Measurements from ENCODE around the gene SLC25A44.
A peak's percentile ranks its signal among the peaks of the same experiment; 100 is the strongest.

The SLC25A44 gene

GRCh38 chr1:156152628-156153027 is 41.3 kb upstream of the SLC25A44 start:
- no peaks in the 10 kb centered on the region for H3K9me3 ChIP-seq (ENCODE audit: insufficient read depth, low read depth, low read length)
- H3K4me1 ChIP-seq (ENCODE audit: insufficient read depth, low read length): peaks cover 31% of the 10 kb centered on the region
- WGBS: 87% methylated on average over 5 of the region's 5 CpGs
- H3K4me3 ChIP-seq (ENCODE audit: low read length): no peak overlapping the region
- H3K27ac ChIP-seq (ENCODE audit: low read depth, low read length): no peak overlapping the region
- no peaks in the 10 kb centered on the region for H3K36me3 ChIP-seq (ENCODE audit: insufficient read depth, low read length)
- no peak overlapping the region for H3K9ac ChIP-seq (ENCODE audit: low read depth, low read length)
- no peaks in the 10 kb centered on the region for H3K27me3 ChIP-seq (ENCODE audit: insufficient read depth, low read length)

- H3K27me3 ChIP-seq (ENCODE audit: insufficient read depth, low read length): no peaks in the 10 kb centered on the region
- H3K9ac ChIP-seq (ENCODE audit: low read depth, low read length): no peak within 1 kb of the TSS
- WGBS: 92% methylated on average over 8 of the region's 10 CpGs
- peaks cover 25% of the 10 kb centered on the region for H3K4me1 ChIP-seq (ENCODE audit: insufficient read depth, low read length)
- H3K4me3 ChIP-seq (ENCODE audit: low read length): no peak within 1 kb of the TSS
- H3K27ac ChIP-seq (ENCODE audit: low read depth, low read length): no peak within 1 kb of the TSS
- H3K9me3 ChIP-seq (ENCODE audit: insufficient read depth, low read depth, low read length): no peaks in the 10 kb centered on the region
- no peaks in the 10 kb centered on the region for H3K36me3 ChIP-seq (ENCODE audit: insufficient read depth, low read length)
These were observed 40.5 kb upstream of the SLC25A44 start, which contains the start of gene SEMA4A for GRCh38 chr1:156153362-156153761. TSS of gene SEMA4A (plus strand) at chr1:156153585. CDS start at chr1:156154579, 994 bp downstream.

GRCh38 chr1:156154317-156154749 is 39.6 kb upstream of the SLC25A44 start:
- Histone ChIP-seq H3K36me3 (ENCODE audit: insufficient read depth, low read length) (no peaks in the 10 kb centered on the region), H3K27ac (ENCODE audit: low read depth, low read length) (no peak overlapping the region), H3K9me3 (ENCODE audit: insufficient read depth, low read depth, low read length) (no peaks in the 10 kb centered on the region), H3K4me3 (ENCODE audit: low read length) (no peak overlapping the region), H3K27me3 (ENCODE audit: insufficient read depth, low read length) (no peaks in the 10 kb centered on the region), H3K4me1 (ENCODE audit: insufficient read depth, low read length) (peaks cover 21% of the 10 kb centered on the region), H3K9ac (ENCODE audit: low read depth, low read length) (no peak overlapping the region)
- WGBS: 87% methylated on average over 11 of the region's 11 CpGs

DNA sequence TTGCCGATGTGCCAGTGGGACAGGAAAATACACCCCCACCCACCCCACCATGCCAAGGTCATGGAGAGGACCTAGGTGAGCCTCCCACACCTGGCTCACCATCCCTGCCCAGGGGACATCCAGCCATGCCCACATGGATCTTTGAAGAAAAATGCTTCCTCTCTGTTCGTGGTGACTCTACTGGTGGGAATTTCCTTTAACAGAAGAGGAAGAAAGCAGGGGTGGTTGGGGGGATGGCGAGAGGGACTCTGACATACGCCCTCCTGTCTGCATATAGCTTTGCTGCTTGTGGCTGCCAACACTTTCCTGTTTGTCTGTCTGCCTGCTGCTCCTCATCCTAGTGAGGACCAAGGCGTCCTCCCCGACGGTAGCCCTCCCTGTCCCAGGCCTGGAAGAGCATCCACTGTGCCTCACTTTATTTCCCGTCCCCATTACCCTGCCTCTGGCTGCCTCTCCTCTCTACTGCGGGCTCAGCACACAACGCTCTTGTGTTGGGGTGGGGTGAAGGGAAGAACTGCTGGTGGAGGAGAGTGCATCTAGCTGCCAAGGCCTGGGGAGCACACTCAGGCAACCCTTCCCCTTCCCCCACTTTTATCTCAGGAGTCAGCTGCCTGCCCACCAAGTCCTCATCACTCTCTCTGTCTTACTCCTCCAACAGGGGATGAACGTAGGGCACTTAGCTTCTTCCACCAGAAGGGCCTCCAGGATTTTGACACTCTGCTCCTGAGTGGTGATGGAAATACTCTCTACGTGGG is 38.0 kb upstream of the SLC25A44 start:
- H3K27me3 ChIP-seq (ENCODE audit: insufficient read depth, low read length): no peaks in the 10 kb centered on the region
- H3K9ac ChIP-seq (ENCODE audit: low read depth, low read length): no peak overlapping the region
- no peaks in the 10 kb centered on the region for H3K36me3 ChIP-seq (ENCODE audit: insufficient read depth, low read length)
- 84% methylated on average over 10 of the region's 12 CpGs for WGBS
- H3K4me1 ChIP-seq (ENCODE audit: insufficient read depth, low read length): peaks cover 13% of the 10 kb centered on the region
- no peaks in the 10 kb centered on the region for H3K9me3 ChIP-seq (ENCODE audit: insufficient read depth, low read depth, low read length)
- H3K27ac ChIP-seq (ENCODE audit: low read depth, low read length): no peak overlapping the region
- no peak overlapping the region for H3K4me3 ChIP-seq (ENCODE audit: low read length)

DNA sequence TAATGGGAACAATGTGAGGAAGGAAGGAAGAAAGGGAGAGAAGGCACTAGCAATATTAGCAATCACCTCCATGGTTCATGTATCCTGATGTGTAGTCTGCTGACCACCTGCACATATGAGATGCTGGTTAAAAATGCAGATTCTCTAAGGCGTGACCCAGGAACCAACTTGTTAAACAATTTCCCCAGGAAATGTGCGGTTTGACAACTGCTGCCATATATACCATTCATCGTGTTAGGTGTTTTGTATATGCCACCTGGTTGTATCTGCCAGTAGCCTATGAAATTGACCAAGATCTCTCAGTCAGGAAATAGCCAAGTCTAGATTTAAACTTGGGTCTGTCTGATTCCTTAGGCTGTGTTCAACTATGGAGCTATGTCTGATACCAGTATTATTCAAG is 36.4 kb upstream of the SLC25A44 start:
- no peaks in the 10 kb centered on the region for H3K9me3 ChIP-seq (ENCODE audit: insufficient read depth, low read depth, low read length)
- H3K27ac ChIP-seq (ENCODE audit: low read depth, low read length): no peak overlapping the region
- H3K4me3 ChIP-seq (ENCODE audit: low read length): no peak overlapping the region
- no peaks in the 10 kb centered on the region for H3K27me3 ChIP-seq (ENCODE audit: insufficient read depth, low read length)
- H3K36me3 ChIP-seq (ENCODE audit: insufficient read depth, low read length): no peaks in the 10 kb centered on the region
- H3K9ac ChIP-seq (ENCODE audit: low read depth, low read length): no peak overlapping the region
- WGBS: 97% methylated on average over 3 of the region's 3 CpGs
- H3K4me1 ChIP-seq (ENCODE audit: insufficient read depth, low read length): peaks cover 13% of the 10 kb centered on the region

DNA sequence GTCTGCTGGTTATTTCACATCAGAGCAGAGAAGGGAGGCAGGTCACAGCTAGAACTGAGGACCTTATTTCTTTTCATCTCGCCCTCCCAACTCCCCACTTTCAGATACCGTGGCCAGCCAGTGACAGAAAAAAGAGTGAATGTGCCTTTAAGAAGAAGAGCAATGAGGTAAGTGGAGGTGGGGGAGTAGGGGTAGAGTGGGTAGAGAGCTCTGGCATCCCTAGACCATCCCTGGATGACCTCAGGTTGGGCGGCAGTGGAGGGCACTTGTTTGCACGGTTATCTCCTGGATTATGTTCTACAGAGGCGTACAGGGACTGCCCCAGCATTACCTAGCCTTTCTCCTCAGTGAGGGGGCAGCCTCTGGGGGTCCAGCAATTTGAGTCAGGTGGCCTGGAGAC is 35.9 kb upstream of the SLC25A44 start:
- Histone ChIP-seq H3K9me3 (ENCODE audit: insufficient read depth, low read depth, low read length) (no peaks in the 10 kb centered on the region), H3K27me3 (ENCODE audit: insufficient read depth, low read length) (no peaks in the 10 kb centered on the region), H3K27ac (ENCODE audit: low read depth, low read length) (no peak overlapping the region), H3K36me3 (ENCODE audit: insufficient read depth, low read length) (no peaks in the 10 kb centered on the region), H3K9ac (ENCODE audit: low read depth, low read length) (no peak overlapping the region), H3K4me3 (ENCODE audit: low read length) (no peak overlapping the region), H3K4me1 (ENCODE audit: insufficient read depth, low read length) (peaks cover 11% of the 10 kb centered on the region)
- 91% methylated on average over 5 of the region's 5 CpGs for whole genome bisulfite sequencing

GRCh38 chr1:156160000-156160742 is 33.7 kb upstream of the SLC25A44 start:
- Histone ChIP-seq H3K4me1 (ENCODE audit: insufficient read depth, low read length) (peaks cover 11% of the 10 kb centered on the region; the same call in 1 of the 2 replicates), H3K27me3 (ENCODE audit: insufficient read depth, low read length) (no peaks in the 10 kb centered on the region), H3K4me3 (ENCODE audit: low read length) (peak overlapping the region; percentile 63), H3K9ac (ENCODE audit: low read depth, low read length) (peak overlapping the region; percentile 64; the same call in 1 of the 2 replicates), H3K9me3 (ENCODE audit: insufficient read depth, low read depth, low read length) (no peaks in the 10 kb centered on the region), H3K27ac (ENCODE audit: low read depth, low read length) (no peak overlapping the region), H3K36me3 (ENCODE audit: insufficient read depth, low read length) (no peaks in the 10 kb centered on the region)
- WGBS: 71% methylated on average over 13 of the region's 13 CpGs

DNA sequence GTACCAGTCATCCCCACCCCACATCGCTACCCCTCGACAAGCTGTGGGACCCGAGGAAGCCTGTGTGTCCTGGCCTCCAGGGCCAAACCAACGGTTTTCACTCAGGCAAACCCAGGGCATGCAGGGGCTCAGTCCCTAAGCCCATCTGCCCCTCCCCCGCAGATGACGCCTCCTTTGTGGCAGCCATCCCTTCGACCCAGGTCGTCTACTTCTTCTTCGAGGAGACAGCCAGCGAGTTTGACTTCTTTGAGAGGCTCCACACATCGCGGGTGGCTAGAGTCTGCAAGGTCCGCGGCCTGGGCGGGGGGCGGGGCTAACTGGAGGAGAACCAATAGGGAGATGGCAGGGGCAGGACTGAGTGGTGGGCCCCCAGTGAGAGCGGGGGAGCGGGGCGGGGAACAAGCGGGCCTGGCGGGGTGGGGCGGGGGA is 33.1 kb upstream of the SLC25A44 start:
- H3K9me3 ChIP-seq (ENCODE audit: insufficient read depth, low read depth, low read length): no peaks in the 10 kb centered on the region
- H3K9ac ChIP-seq (ENCODE audit: low read depth, low read length): peak overlapping the region; percentile 64
- H3K36me3 ChIP-seq (ENCODE audit: insufficient read depth, low read length): no peaks in the 10 kb centered on the region
- peaks cover 11% of the 10 kb centered on the region; the same call in 1 of the 2 replicates for H3K4me1 ChIP-seq (ENCODE audit: insufficient read depth, low read length)
- peak overlapping the region; percentile 63 for H3K4me3 ChIP-seq (ENCODE audit: low read length)
- H3K27ac ChIP-seq (ENCODE audit: low read depth, low read length): no peak overlapping the region
- H3K27me3 ChIP-seq (ENCODE audit: insufficient read depth, low read length): no peaks in the 10 kb centered on the region
- 5% methylated on average over 16 of the region's 22 CpGs for WGBS

DNA sequence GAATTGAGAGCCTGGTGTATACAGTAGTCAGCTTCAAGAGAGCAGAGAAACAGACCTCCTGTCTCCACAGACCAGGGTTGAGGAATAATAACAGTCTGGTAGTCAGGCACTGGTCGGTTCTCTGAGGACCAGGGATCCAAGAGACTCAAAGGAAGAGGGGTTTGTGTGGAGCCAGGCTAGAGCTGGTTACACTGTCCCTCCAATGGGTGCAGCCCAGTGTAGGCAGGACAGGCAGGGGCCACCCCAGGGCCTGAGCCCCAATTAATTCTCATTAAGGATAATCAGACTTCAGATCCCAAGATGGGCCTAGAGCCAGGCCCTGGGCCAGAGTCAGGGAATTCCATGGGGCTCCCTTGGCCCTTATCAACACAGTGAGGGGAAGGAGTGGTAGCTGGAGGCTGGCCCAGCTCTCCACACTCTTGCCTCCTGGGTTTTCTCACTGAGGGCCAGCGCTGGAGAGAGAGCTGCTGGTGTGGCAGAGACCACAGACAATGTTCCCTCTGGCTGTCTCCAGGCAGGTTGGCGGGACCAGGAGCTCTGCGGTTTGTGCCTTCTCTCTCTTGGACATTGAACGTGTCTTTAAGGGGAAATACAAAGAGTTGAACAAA is 31.4 kb upstream of the SLC25A44 start:
- Histone ChIP-seq H3K36me3 (ENCODE audit: insufficient read depth, low read length) (no peaks in the 10 kb centered on the region), H3K27me3 (ENCODE audit: insufficient read depth, low read length) (no peaks in the 10 kb centered on the region), H3K27ac (ENCODE audit: low read depth, low read length) (no peak overlapping the region), H3K4me3 (ENCODE audit: low read length) (no peak overlapping the region), H3K9me3 (ENCODE audit: insufficient read depth, low read depth, low read length) (no peaks in the 10 kb centered on the region), H3K9ac (ENCODE audit: low read depth, low read length) (no peak overlapping the region), H3K4me1 (ENCODE audit: insufficient read depth, low read length) (peaks cover 11% of the 10 kb centered on the region; the same call in 1 of the 2 replicates)
- 96% methylated on average over 5 of the region's 5 CpGs for WGBS

GRCh38 chr1:156163712-156164111 is 30.2 kb upstream of the SLC25A44 start:
- Histone ChIP-seq H3K9me3 (ENCODE audit: insufficient read depth, low read depth, low read length) (no peaks in the 10 kb centered on the region), H3K27ac (ENCODE audit: low read depth, low read length) (no peak overlapping the region), H3K36me3 (ENCODE audit: insufficient read depth, low read length) (no peaks in the 10 kb centered on the region), H3K27me3 (ENCODE audit: insufficient read depth, low read length) (no peaks in the 10 kb centered on the region), H3K4me3 (ENCODE audit: low read length) (no peak overlapping the region), H3K4me1 (ENCODE audit: insufficient read depth, low read length) (peaks cover 11% of the 10 kb centered on the region; the same call in 1 of the 2 replicates), H3K9ac (ENCODE audit: low read depth, low read length) (no peak overlapping the region)
- WGBS: 83% methylated on average over 1 of the region's 1 CpG
